NOMO-1 treated with DMSO at 0.1 percent for 48 hours (cell line): Measurements from ENCODE around the gene COMP.

Experiments used
- DNase-seq: peaks from one replicate; lab custom pipeline; 2025; ENCODE audit not compliant: unreplicated experiment; lab: John Stamatoyannopoulos, UW

COMP gene

GRCh38 chr19:18804139-18804601, 13.1 kb upstream of the COMP start:
- no peak for DNase-seq

GRCh38 chr19:18803550-18804138, 12.5 kb upstream of the COMP start:
- no peak for DNase-seq

- no peak for DNase-seq
Observed at GRCh38 chr19:18802354-18802753, 11.2 kb upstream of the COMP start.

- DNase-seq, result no peak
Observed at GRCh38 chr19:18800636-18801035, 9.5 kb upstream of the COMP start.

- no peak for DNase-seq
Observed at GRCh38 chr19:18800079-18800478, 9.0 kb upstream of the COMP start.

GRCh38 chr19:18799389-18799970, 8.4 kb upstream of the COMP start:
- DNase-seq, result no peak

- DNase-seq, result no peak
Observed at GRCh38 chr19:18798384-18799352, 7.6 kb upstream of the COMP start.

GRCh38 chr19:18796239-18796638, 5.1 kb upstream of the COMP start:
- DNase-seq, result no peak

GRCh38 chr19:18795540-18795939, 4.4 kb upstream of the COMP start:
- DNase-seq, result no peak

GRCh38 chr19:18794692-18795091, 3.6 kb upstream of the COMP start:
- no peak for DNase-seq

- no peak for DNase-seq
Observed at GRCh38 chr19:18794029-18794313, 2.9 kb upstream of the COMP start.

- no peak for DNase-seq
Observed at GRCh38 chr19:18793144-18794028, 2.3 kb upstream of the COMP start.

- DNase-seq, result no peak
Observed at GRCh38 chr19:18792661-18793060, 1.6 kb upstream of the COMP start.

- DNase-seq, result no peak
Observed at GRCh38 chr19:18791315-18791678, 192 bp upstream of the COMP start.

- DNase-seq, result peak; percentile 33
Observed at GRCh38 chr19:18789883-18790565, 1.1 kb downstream of the COMP start.

- no peak for DNase-seq
Observed at GRCh38 chr19:18789422-18789869, 1.7 kb downstream of the COMP start.

- DNase-seq, result no peak
Observed at GRCh38 chr19:18788529-18789421, 2.3 kb downstream of the COMP start.

- peak; percentile 28 for DNase-seq
Observed at GRCh38 chr19:18785179-18786124, 5.7 kb downstream of the COMP start.

GRCh38 chr19:18784786-18785120, 6.4 kb downstream of the COMP start:
- DNase-seq, result no peak
